Astrocyte (in vitro differentiated cells and primary cell): Measurements from ENCODE around the gene SULT1A2. TPM values are rescaled to one million over a fixed set of nuclear protein-coding genes. Genes with fewer than 3 reads are reported as not detected.
"Not testable (repeated sequence)": the region's sequence is repeated elsewhere in the genome, so short reads cannot be mapped to it uniquely, and the experiment has no call there.

Experiments
- DNase-seq: peaks from one replicate; pipeline ENCODE4 v3.0.0-alpha.2; 2010; ENCODE audit warnings: low read depth
- FAIRE-seq: peaks from 2 replicates; lab custom pipeline; 2011; peaks lifted over from hg19 to GRCh38; lab: Jason Lieb, UNC
- H2AFZ ChIP-seq: 2 replicates; pipeline ENCODE4 v1.6.0; 2012; ENCODE audit warnings: low read depth, low read length, inconsistent platforms
- H3K27ac ChIP-seq: 2 replicates; pipeline ENCODE4 v1.5.1; 2011; ENCODE audit warnings: low read depth, low read length, inconsistent platforms
- H3K27me3 ChIP-seq: 2 replicates; pipeline ENCODE4 v1.6.0; 2011; ENCODE audit warnings: low read length, inconsistent platforms; ENCODE audit not compliant: insufficient read depth
- H3K36me3 ChIP-seq: 2 replicates; pipeline ENCODE4 v1.5.1; 2011; ENCODE audit warnings: low read length, inconsistent platforms; ENCODE audit not compliant: insufficient read depth
- H3K4me1 ChIP-seq: 2 replicates; pipeline ENCODE4 v1.5.1; 2011; ENCODE audit warnings: low read length, inconsistent platforms; ENCODE audit not compliant: insufficient read depth
- H3K4me2 ChIP-seq: 2 replicates; pipeline ENCODE4 v1.6.0; 2012; ENCODE audit warnings: low read length, inconsistent platforms
- H3K4me3 ChIP-seq: 2 replicates; pipeline ENCODE4 v1.5.1; 2011; ENCODE audit warnings: low read depth, mild to moderate bottlenecking, low read length, inconsistent platforms; ENCODE audit not compliant: insufficient read depth
- H3K79me2 ChIP-seq: 2 replicates; pipeline ENCODE4 v1.6.0; 2012; ENCODE audit warnings: mild to moderate bottlenecking, low read length, inconsistent platforms; ENCODE audit not compliant: insufficient read depth
- H3K9ac ChIP-seq: 2 replicates; pipeline ENCODE4 v1.6.0; 2012; ENCODE audit warnings: mild to moderate bottlenecking, low read length, inconsistent platforms
- H3K9me3 ChIP-seq: 2 replicates; pipeline ENCODE4 v1.5.1; 2012; ENCODE audit warnings: low read depth, mild to moderate bottlenecking, low read length, inconsistent platforms; ENCODE audit not compliant: insufficient read depth
- H4K20me1 ChIP-seq: 2 replicates; pipeline ENCODE4 v1.6.0; 2012; ENCODE audit warnings: low read length, inconsistent platforms; ENCODE audit not compliant: insufficient read depth
- H3K27ac Mint-ChIP-seq: one replicate; pipeline ENCODE4 v1.8.0; 2021; ENCODE audit warnings: mild to moderate bottlenecking, mixed read lengths; ENCODE audit not compliant: unreplicated experiment
- H3K27me3 Mint-ChIP-seq: one replicate; pipeline ENCODE4 v1.8.0; 2021; ENCODE audit warnings: low read depth, mixed read lengths; ENCODE audit not compliant: unreplicated experiment
- H3K36me3 Mint-ChIP-seq: one replicate; pipeline ENCODE4 v1.8.0; 2021; ENCODE audit warnings: low read depth, mixed read lengths; ENCODE audit not compliant: unreplicated experiment
- H3K4me1 Mint-ChIP-seq: one replicate; pipeline ENCODE4 v1.8.0; 2021; ENCODE audit warnings: low read depth, mixed read lengths; ENCODE audit not compliant: unreplicated experiment
- H3K4me3 Mint-ChIP-seq: one replicate; pipeline ENCODE4 v1.8.0; 2021; ENCODE audit warnings: mild to moderate bottlenecking, moderate library complexity, mixed read lengths; ENCODE audit not compliant: unreplicated experiment
- H3K9me3 Mint-ChIP-seq: one replicate; pipeline ENCODE4 v1.8.0; 2021; ENCODE audit warnings: mild to moderate bottlenecking, mixed read lengths; ENCODE audit not compliant: unreplicated experiment
- CTCF ChIP-seq: IDR thresholded peaks from 2 replicates; pipeline ENCODE4 v1.5.1; 2011; ENCODE audit warnings: low read depth, mild to moderate bottlenecking, inconsistent platforms, low read length, moderate library complexity; ENCODE audit not compliant: insufficient read depth
- EZH2 ChIP-seq: IDR thresholded peaks from 2 replicates; pipeline ENCODE4 v1.6.1; 2012; ENCODE audit warnings: mild to moderate bottlenecking, low read length, inconsistent platforms; ENCODE audit not compliant: insufficient read depth
- total RNA-seq: library from RNA; stranded (reverse); gene quantifications from 2 replicates; pipeline ENCODE4 v1.2.1, GENCODE V29; 2021

Gene SULT1A2
- total RNA-seq, 1 donor from 2014 or later: not detected

GRCh38 chr16:28608496-28608808 lies 11.6 kb upstream of the SULT1A2 start:
- H3K27ac Mint-ChIP-seq, H3K9me3 ChIP-seq, H2AFZ ChIP-seq, H3K4me1 Mint-ChIP-seq, H3K4me1 ChIP-seq, H3K9me3 Mint-ChIP-seq, DNase-seq, H3K36me3 ChIP-seq, H3K4me3 Mint-ChIP-seq, H3K4me3 ChIP-seq, H3K79me2 ChIP-seq, H3K9ac ChIP-seq, H4K20me1 ChIP-seq, H3K4me2 ChIP-seq, H3K36me3 Mint-ChIP-seq, H3K27me3 ChIP-seq, H3K27ac ChIP-seq, FAIRE-seq: not testable (repeated sequence)
- peaks cover 19% of the 10 kb centered on the region for H3K27me3 Mint-ChIP-seq

GRCh38 chr16:28607681-28608495 lies 11.0 kb upstream of the SULT1A2 start:
- H3K4me1 Mint-ChIP-seq, H4K20me1 ChIP-seq, H3K27ac Mint-ChIP-seq, H3K27me3 ChIP-seq, H3K9me3 ChIP-seq, H3K36me3 Mint-ChIP-seq, H3K36me3 ChIP-seq, H3K79me2 ChIP-seq, H3K27ac ChIP-seq, H2AFZ ChIP-seq, H3K4me3 ChIP-seq, H3K4me3 Mint-ChIP-seq, DNase-seq, FAIRE-seq, H3K9ac ChIP-seq, H3K4me1 ChIP-seq, H3K4me2 ChIP-seq, H3K9me3 Mint-ChIP-seq: not testable (repeated sequence)
- peaks cover 22% of the 10 kb centered on the region for H3K27me3 Mint-ChIP-seq

- no peaks in the 10 kb centered on the region for H3K4me1 Mint-ChIP-seq
- H3K4me3 ChIP-seq: no peak overlapping the region
- H2AFZ ChIP-seq: no peak overlapping the region
- no peak overlapping the region for H3K9ac ChIP-seq
- TF ChIP-seq EZH2: no peak
- no peak for TF ChIP-seq CTCF
- no peak overlapping the region for H3K4me3 Mint-ChIP-seq
- H3K27me3 ChIP-seq: no peaks in the 10 kb centered on the region
- H3K9me3 ChIP-seq: no peaks in the 10 kb centered on the region
- no peaks in the 10 kb centered on the region for H3K36me3 Mint-ChIP-seq
- H3K9me3 Mint-ChIP-seq: no peaks in the 10 kb centered on the region
- H3K79me2 ChIP-seq: no peaks in the 10 kb centered on the region
- H3K27me3 Mint-ChIP-seq: peaks cover 25% of the 10 kb centered on the region
- DNase-seq (no peak), FAIRE-seq (no peak)
- no peak overlapping the region for H3K27ac Mint-ChIP-seq
- no peaks in the 10 kb centered on the region for H4K20me1 ChIP-seq
- H3K4me1 ChIP-seq: no peaks in the 10 kb centered on the region
- no peaks in the 10 kb centered on the region for H3K36me3 ChIP-seq
- no peak overlapping the region for H3K27ac ChIP-seq
- no peak overlapping the region for H3K4me2 ChIP-seq
Observed at GRCh38 chr16:28607116-28607623, 10.3 kb upstream of the SULT1A2 start.
